H1 (cell line): Measurements from ENCODE around the gene MSH5. TPM values are rescaled to one million over a fixed set of nuclear protein-coding genes. Genes with fewer than 3 reads are reported as not detected.

Experiments used
- BACH1 ChIP-seq: IDR thresholded peaks from 2 replicates; pipeline ENCODE4 v1.6.1; 2012; ENCODE audit warnings: low read length, improper control_type of control experiment
- CEBPB ChIP-seq: IDR thresholded peaks from 2 replicates; pipeline ENCODE4 v1.6.1; 2012; ENCODE audit warnings: low read depth, low read length
- CHD1 ChIP-seq: IDR thresholded peaks from 2 replicates; pipeline ENCODE4 v1.6.1; 2012; ENCODE audit warnings: low read depth, low read length, improper control_type of control experiment
- EGR1 ChIP-seq: IDR thresholded peaks from 2 replicates; pipeline ENCODE4 v1.6.1; 2011; ENCODE audit warnings: low read depth, low read length, borderline replicate concordance
- EP300 ChIP-seq, 2 experiments: IDR thresholded peaks; 1 replicate in 1 of 2; 2 replicates in 1 of 2; pipeline ENCODE4 v1.6.1; 2011 to 2012; ENCODE audit warnings: low read depth in 2 of 2, low read length in 2 of 2, mild to moderate bottlenecking in 2 of 2, borderline replicate concordance in 1 of 2, inconsistent platforms in 1 of 2, moderate library complexity in 1 of 2
- GTF2F1 ChIP-seq: IDR thresholded peaks from 2 replicates; pipeline ENCODE4 v1.6.1; 2012; ENCODE audit warnings: low read depth, low read length, improper control_type of control experiment, borderline replicate concordance
- HDAC2 ChIP-seq, 2 experiments: fragments of 300-600 bp in 1 of 2; sonication (generic) in 1 of 2; IDR thresholded peaks; 2 replicates each; pipeline ENCODE4 v1.6.1; 2011 to 2012; ENCODE audit warnings: low read depth in 2 of 2, low read length in 2 of 2, mild to moderate bottlenecking in 2 of 2, moderate library complexity in 2 of 2, borderline replicate concordance in 1 of 2, inconsistent platforms in 1 of 2
- KDM1A ChIP-seq: fragments of 200-600, 300-600 bp; sonication (generic); IDR thresholded peaks from 2 replicates; pipeline ENCODE4 v1.7.1; 2016; ENCODE audit warnings: mild to moderate bottlenecking, low read length, borderline replicate concordance
- MAFK ChIP-seq: IDR thresholded peaks from 2 replicates; pipeline ENCODE4 v1.6.1; 2012; ENCODE audit warnings: low read depth, mild to moderate bottlenecking, improper control_type of control experiment, low read length
- NANOG ChIP-seq: IDR thresholded peaks from 2 replicates; pipeline ENCODE4 v1.6.1; 2011; ENCODE audit warnings: low read length, low read depth, mild to moderate bottlenecking, inconsistent platforms; ENCODE audit not compliant: insufficient read depth, poor library complexity, severe bottlenecking
- POLR2AphosphoS5 ChIP-seq: IDR thresholded peaks from 2 replicates; pipeline ENCODE4 v1.6.1; 2011; ENCODE audit warnings: low read depth, low read length
- RAD21 ChIP-seq, 2 experiments: IDR thresholded peaks in 1 of 2; conservative IDR thresholded peaks in 1 of 2; 2 replicates each; pipeline ENCODE4 v1.6.1; 2011; ENCODE audit warnings: low read depth in 2 of 2, low read length in 2 of 2, improper control_type of control experiment in 1 of 2, inconsistent platforms in 1 of 2, mild to moderate bottlenecking in 1 of 2, moderate library complexity in 1 of 2
- RFX5 ChIP-seq: IDR thresholded peaks from 2 replicates; pipeline ENCODE4 v1.6.1; 2011; ENCODE audit warnings: low read depth, low read length, improper control_type of control experiment, borderline replicate concordance
- RXRA ChIP-seq: IDR thresholded peaks from 2 replicates; pipeline ENCODE4 v1.6.1; 2011; ENCODE audit warnings: low read depth, mild to moderate bottlenecking, low read length, moderate library complexity; ENCODE audit not compliant: insufficient read depth
- SAP30 ChIP-seq: fragments of 300-600 bp; sonication (generic); IDR thresholded peaks from 2 replicates; pipeline ENCODE4 v1.7.1; 2012; ENCODE audit warnings: low read length, moderate library complexity, mild to moderate bottlenecking, inconsistent platforms; ENCODE audit not compliant: insufficient read depth, insufficient replicate concordance
- SP2 ChIP-seq: IDR thresholded peaks from 2 replicates; pipeline ENCODE4 v1.6.1; 2012; ENCODE audit warnings: mild to moderate bottlenecking, low read length, inconsistent platforms
- SP4 ChIP-seq: IDR thresholded peaks from 2 replicates; pipeline ENCODE4 v1.6.1; 2012; ENCODE audit warnings: low read length, inconsistent platforms
- TAF1 ChIP-seq: IDR thresholded peaks from 2 replicates; pipeline ENCODE4 v1.6.1; 2011; ENCODE audit warnings: mild to moderate bottlenecking, low read depth, low read length
- TBP ChIP-seq: IDR thresholded peaks from 2 replicates; pipeline ENCODE4 v1.6.1; 2011; ENCODE audit warnings: low read depth, low read length, improper control_type of control experiment
- USF2 ChIP-seq: IDR thresholded peaks from 2 replicates; pipeline ENCODE4 v1.6.1; 2011; ENCODE audit warnings: low read length, improper control_type of control experiment
- YY1 ChIP-seq: IDR thresholded peaks from 2 replicates; pipeline ENCODE4 v1.6.1; 2011; ENCODE audit warnings: low read depth, mild to moderate bottlenecking, low read length
- polyA plus RNA-seq, 7 experiments: library from polyadenylated mRNA; depleted of rRNA in 3 of 7; stranded (reverse) in 5 of 7; unstranded in 2 of 7; fragments of >200 nt in 5 of 7; fragments of 200-250 nt in 2 of 7; gene quantifications; 1 replicate in 5 of 7; 2 replicates in 1 of 7; 4 replicates in 1 of 7; pipeline versions ENCODE4 v1.2.1 to v1.2.3, GENCODE V29; 2011 to 2013; ENCODE audit warnings: missing spikeins in 2 of 7, mixed read lengths in 2 of 7
- total RNA-seq: library from RNA; stranded (reverse); fragmentation: NEBNext Ultra II Directional; extraction: Animal tissue kit (Norgen Biotek cat#: 25700); gene quantifications from 2 replicates; pipeline ENCODE4 v1.2.1, GENCODE V29; 2021
- TF ChIP-seq, protein P1 (sequence below): IDR thresholded peaks from 2 replicates; pipeline ENCODE4 v1.6.1; 2012; ENCODE audit warnings: inconsistent platforms

The MSH5 gene
- total and polyA plus RNA-seq, 2 of the 8 experiments (the other 6 are each of a cell fraction or from before 2014, with no cell fraction given) = 25.3 to 26.5 TPM

- TF ChIP-seq GTF2F1 (peak; percentile 53; the same call in 1 of the 2 replicates), MAFK (no peak), RFX5 (0 out of 2 replicates have a peak, but pooled peaks have one; percentile 28), TBP (peak; percentile 69), CEBPB (no peak), RXRA (no peak), HDAC2 (IDR thresholded peaks at IDR 0.05; ENCODE audit: borderline replicate concordance in 1 of 2, low read depth in 2 of 2, low read length in 2 of 2) (peak in 1 of 2 experiments; percentile 86; a peak in 1 of 4 replicates), SP2 (peak; percentile 48), YY1 (peak; percentile 90), CHD1 (no peak), USF2 (peak; percentile 29; the same call in 1 of the 2 replicates), KDM1A (no peak), BACH1 (no peak), EGR1 (no peak; the same call in 1 of the 2 replicates), NANOG (peak; percentile 49), RAD21 (IDR thresholded peaks at IDR 0.05 in 1 of 2, conservative IDR thresholded peaks at IDR 0.05 in 1 of 2; ENCODE audit: low read depth in 2 of 2, low read length in 2 of 2) (no peak), EP300 (IDR thresholded peaks at IDR 0.05; ENCODE audit: borderline replicate concordance in 1 of 2, low read depth in 2 of 2, low read length in 2 of 2) (peak in 1 of 2 experiments; percentile 35; a peak in 1 of 3 replicates), SP4 (peak; percentile 93; the same call in 1 of the 2 replicates), TAF1 (peak; percentile 75; the same call in 1 of the 2 replicates), POLR2AphosphoS5 (no peak; the same call in none of the 2 replicates), SAP30 (no peak)
- TF ChIP-seq, protein P1, sequence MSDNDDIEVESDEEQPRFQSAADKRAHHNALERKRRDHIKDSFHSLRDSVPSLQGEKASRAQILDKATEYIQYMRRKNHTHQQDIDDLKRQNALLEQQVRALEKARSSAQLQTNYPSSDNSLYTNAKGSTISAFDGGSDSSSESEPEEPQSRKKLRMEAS = peak; percentile 100
These were observed at the start of gene MSH5 (continued) for GRCh38 chr6:31739639-31740396.
